ENCODE results near the gene CHFR. TPM values are rescaled to one million over a fixed set of nuclear protein-coding genes. Genes with fewer than 3 reads are reported as not detected.
"Not testable (repeated sequence)": the region's sequence is repeated elsewhere in the genome, so short reads cannot be mapped to it uniquely, and the experiment has no call there.

The CHFR gene
- total RNA-seq, 1 donor from 2014 or later = 23.2 TPM

DNA sequence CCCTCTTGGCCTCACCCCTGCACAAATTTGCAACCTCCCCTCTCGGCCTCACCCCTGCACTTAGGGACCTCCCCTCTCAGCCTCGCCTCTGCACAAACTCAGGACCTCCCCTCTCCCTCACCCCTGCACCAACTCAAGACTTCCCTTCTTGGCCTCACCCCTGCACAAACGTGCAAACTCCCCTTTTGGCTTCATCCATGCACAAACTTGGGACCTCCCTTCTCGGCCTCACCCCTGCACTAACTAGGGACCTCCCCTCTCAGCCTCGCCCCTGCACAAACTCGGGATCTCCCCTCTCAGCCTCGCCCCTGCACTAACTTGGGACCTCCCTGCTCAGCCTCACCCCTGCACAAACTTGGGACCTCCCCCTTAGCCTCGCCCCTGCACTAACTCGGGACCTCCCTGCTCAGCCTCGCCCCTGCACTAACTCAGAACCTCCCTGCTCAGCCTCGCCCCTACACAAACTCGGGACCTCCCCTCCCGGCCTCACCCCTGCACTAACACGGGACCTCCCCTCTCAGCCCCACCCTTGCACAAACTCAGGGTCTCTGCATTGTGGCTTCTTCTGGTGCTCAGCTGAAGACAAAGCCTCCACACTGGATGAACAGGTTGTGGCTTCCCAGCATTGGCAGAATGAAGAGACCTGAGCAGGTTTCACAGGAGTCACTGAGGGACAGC is 47.7 kb downstream of the CHFR start:
- no peak for DNase-seq

DNA sequence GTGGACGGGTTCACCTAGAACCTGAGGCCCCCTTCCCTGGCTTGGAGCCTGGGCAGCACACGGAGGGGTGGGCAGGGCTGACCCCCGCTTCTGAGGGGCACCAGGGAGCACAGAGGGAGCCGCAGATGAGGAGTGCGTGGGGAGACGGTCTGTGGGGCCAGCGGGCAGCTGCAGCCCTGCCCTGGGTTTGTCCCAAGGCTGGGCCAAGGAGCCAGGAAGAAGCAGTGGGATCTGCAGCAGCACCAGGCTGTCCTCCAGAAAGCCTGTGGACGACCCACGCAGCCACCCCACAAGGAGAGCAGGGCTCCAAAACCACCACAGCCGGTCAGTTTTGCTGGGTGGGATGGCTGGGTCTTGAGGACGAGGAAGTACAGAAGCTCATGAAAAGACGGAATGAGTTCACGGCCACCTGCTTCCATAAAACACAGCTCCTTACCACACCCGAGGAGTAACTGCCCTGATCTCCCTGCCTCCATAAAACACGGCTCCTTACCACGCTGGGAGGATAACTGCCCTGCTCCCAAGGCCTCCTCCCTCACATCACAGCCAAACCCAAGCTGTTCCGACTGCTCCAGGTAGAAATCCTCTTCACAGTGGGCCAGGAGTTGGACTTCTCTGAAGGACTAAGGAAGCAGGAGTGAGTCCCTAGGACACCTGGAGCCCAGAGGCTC is 48.9 kb downstream of the CHFR start:
- DNase-seq = no peak

DNA sequence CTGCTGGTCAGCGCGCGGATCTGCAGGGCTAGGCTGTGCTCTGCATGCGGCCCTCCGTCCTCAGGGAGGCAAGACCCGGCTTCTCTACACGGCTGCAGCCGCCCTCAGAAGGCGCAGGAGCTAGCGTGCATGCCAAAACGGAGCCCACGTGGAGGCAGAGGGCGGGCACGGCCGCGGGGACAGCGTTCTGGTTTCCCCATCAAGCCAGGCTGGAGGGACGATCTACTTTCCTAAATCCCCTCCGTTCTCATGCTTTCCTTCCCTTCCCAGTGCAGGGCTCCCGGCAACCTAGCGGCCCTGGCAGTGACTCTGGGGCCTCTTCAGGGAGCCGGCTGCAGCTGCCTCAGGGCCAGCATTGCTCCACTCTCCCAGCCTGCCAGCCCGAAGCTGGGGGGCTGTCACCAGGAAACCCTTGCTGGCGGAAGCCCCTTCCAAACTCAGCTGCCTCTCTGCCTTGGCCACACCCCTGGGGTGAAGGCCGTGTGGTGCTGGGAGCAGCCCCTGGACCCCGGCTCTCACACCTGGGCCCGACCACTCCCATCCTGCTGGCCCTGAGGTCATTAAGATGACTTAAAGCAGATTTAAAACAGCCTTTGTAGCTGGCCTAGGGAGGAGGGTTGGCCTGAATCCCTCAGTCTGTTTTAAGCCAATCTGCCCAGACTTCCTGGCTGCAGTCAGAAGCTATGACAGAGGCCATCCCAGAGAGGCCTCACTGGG is 49.6 kb downstream of the CHFR start:
- DNase-seq = peak; percentile 57

GRCh38 chr12:132836795-132837331 is 50.5 kb downstream of the CHFR start:
- DNase-seq = no peak

- not testable (repeated sequence) for DNase-seq
Measured at GRCh38 chr12:132836230-132836629, 51.2 kb downstream of the CHFR start.

DNA sequence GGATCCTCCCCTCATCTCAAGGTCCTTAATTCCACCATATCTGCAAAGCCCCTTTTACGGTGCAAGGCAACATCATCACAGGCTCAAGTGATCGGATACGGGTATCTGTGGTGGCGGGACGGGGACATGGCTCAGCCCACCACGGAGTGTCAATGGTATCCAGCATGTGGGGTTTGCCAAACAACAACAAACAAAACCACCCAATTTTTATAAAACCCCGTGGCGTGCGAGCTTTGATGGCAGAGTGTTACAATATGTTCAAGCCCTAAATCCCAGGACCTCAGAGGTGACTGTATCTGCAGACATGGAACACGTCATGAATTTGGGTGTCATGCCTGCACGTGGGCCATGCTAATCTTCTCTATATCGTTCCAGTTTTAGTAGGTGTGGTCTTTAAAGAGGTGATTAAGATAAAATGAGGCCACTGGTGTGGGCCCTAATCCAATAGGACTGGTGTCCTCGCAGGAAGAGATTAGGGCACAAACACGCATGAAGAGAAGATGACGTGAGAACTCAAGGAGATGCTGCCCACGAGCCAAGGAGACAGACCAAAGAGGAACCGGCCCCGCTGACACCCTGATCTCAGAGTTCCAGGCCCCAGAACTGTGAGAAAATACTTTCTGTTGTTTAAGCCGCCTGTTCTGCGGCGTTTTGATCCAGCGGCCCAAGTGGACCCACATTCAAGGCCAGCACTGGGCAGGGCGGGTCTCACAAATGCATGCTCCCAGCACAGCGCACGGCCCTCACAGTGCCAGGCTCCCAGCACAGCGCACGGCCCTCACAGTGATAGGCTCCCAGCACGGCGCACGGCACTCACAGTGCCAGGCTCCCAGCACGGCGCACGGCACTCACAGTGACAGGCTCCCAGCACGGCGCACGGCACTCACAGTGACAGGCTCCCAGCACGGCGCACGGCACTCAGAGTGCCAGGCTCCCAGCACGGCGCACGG is 52.1 kb downstream of the CHFR start:
- DNase-seq = no peak

GRCh38 chr12:132834181-132834711 is 53.2 kb downstream of the CHFR start:
- no peak for DNase-seq

DNA sequence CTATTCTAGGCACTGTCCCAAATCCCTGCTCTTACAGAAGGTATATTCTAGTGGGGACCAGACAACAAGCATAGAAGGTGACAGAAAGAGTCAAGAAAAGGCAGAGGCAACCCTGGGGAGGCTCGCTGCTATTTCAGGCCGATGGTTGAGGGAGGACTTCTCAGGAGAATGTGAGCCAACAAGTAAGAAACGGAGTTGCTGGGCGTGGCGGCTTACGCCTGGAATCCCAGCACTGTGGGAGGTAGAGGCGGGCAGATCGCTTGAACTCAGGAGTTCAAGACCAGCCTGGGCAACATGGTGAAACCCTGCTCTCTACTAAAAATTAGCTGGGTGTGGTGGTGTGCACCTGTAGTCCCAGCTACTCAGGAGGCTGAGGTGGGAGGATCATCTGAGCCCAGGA is 54.1 kb downstream of the CHFR start:
- DNase-seq = no peak

GRCh38 chr12:132831771-132832170 is 55.6 kb downstream of the CHFR start:
- DNase-seq = no peak

DNA sequence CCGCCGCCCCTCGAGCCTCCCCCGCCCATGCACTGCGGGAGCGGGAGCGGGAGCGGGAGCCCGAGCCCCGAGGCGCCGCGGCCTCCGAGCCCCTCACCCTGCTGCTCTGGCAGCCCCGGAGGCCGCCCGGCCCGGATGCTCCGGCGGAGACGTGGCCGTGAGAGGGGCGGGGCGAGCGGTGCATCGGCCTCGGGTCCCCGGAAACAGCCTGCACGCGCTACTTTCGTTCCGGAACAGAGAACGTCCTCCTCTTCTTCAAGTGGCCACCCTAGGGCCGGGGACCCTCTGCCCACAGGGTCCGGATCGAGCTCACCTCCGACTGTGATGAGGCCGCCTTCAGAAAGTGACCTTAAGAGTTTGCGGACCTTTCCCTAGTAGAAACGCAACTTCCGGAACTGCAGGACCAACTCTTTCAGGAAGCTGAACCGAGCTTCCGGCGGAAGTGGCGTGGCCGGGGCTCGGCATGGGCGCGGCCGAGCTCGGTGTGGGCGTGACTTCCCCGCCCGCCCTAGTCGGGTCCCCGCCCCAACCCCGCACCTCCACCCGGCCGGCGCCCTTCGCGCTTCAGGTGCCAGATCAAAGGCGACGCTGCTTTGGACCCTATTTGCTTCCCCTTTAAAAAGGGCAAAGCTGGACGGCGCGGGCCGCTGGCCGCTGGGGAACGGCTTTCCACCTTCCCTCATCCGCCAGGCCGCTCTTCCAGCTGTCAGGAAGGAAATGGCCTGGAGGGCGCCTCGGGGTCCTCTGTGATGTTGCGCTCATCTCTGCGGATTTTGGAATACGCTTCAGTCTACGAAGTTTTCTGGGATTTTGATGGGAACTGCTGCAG is 58.5 kb downstream of the CHFR start, which contains the start of gene GOLGA3:
Gene GOLGA3, minus strand, starts transcription at position 164 of the 829 bp plus-strand sequence. CDS start 6,741 bp downstream, outside the sequence.
- DNase-seq = peak; percentile 97

- peak; percentile 19 for DNase-seq
Measured at GRCh38 chr12:132827763-132828703, 59.4 kb downstream of the CHFR start.

DNA sequence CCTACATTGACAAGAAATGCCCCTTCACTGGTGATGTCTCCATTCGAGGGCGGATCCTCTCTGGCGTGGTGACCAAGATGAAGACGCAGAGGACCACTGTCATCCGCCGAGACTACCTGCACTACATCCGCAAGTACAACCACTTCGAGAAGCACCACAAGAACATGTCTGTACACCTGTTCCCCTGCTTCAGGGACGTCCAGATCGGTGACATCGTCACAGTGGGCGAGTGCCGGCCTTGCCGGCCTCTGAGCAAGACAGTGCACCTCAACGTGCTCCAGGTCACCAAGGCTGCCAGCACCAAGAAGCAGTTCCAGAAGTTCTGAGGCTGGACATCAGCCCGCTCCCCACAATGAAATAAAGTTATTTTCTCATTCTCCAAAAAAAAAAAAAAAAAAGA is 61.5 kb downstream of the CHFR start:
- no peak for DNase-seq

DNA sequence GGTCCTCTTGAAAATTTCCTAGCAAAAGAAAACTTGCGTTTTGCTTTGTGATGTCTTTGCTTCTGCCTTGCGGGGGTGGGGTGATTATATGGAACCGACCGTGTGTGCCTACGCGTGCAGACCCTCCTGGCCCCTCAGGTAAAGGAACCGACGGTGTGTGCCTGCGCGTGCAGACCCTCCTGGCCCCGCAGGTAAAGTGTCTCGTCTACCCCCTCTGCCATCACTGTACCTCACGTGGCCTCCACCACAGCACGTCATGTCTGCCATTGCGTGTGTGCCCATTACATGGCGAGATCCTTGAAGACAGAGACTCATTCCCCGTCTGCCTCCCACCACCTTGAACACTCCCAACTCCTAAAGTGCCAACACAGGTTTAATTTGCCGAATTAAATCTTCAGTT is 62.3 kb downstream of the CHFR start:
- DNase-seq = no peak

GRCh38 chr12:132824053-132824452 is 63.4 kb downstream of the CHFR start:
- no peak for DNase-seq

DNA sequence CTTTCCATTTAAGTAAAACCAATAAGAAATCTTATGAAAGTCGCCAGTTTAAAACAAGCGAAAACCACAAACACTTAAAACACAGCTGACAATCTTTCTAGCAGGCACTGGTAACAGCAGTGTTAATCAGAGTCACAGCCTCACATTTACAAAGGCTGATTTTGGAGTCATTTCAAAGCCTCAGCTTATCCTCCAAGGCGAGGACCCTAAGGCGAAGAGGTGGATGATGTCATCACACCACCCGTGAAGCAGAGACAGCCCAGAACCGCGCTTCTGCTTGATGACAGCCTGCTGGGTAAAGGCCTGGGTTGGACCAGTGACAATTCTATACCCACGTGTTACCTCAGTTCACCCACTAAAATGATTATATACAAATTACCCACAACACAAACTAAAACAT is 68.8 kb downstream of the CHFR start:
- no peak for DNase-seq

DNA sequence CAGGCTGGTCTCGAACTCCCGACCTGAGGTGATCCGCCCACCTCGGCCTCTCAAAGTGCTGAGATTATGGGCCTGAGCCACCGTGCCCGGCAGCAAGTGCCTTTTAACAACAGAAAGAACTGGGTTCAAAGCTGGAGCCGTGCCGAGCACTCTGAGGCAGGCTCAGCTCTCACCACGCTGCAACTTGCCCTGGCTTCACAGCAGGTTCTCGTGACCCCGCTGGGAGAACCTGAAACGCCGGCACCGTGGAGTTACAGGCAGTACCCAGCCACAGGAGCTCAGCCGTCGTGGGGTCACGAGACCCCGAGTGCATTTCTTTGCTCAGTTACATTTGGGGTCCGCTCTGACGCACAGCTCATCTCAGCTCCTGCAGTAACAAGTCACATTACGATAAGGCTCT is 73.2 kb downstream of the CHFR start:
- no peak for DNase-seq

- DNase-seq = no peak
Measured at GRCh38 chr12:132813443-132813842, 74.0 kb downstream of the CHFR start.

- DNase-seq = no peak
Measured at GRCh38 chr12:132812631-132813305, 74.6 kb downstream of the CHFR start.

- DNase-seq = peak; percentile 18
Measured at GRCh38 chr12:132809391-132809790, 78.0 kb downstream of the CHFR start.
